ENCODE results near the gene BAHD1.
A peak's percentile ranks its signal among the peaks of the same experiment; 100 is the strongest.

The BAHD1 gene

GRCh38 chr15:40420071-40420713 is 20.6 kb upstream of the BAHD1 start:
- Histone ChIP-seq H3K9me2 (replicated peaks; ENCODE audit: insufficient read depth, low read length) (no peaks in the 10 kb centered on the region), H3K9me3 (replicated peaks; ENCODE audit: insufficient read depth, low read length) (no peaks in the 10 kb centered on the region), H3K4me2 (ENCODE audit: low read depth, low read length) (no peak overlapping the region), H3K4me3 (ENCODE audit: low read length) (no peak overlapping the region), H3K9ac (ENCODE audit: low read length) (no peak overlapping the region), H2AFZ (ENCODE audit: low read length) (no peak overlapping the region), H3K79me2 (ENCODE audit: low read length) (no peaks in the 10 kb centered on the region), H3F3A (ENCODE audit: insufficient read depth, low read length) (no peaks in the 10 kb centered on the region), H3K36me3 (replicated peaks; ENCODE audit: insufficient read depth, low read length) (no peaks in the 10 kb centered on the region), H4K20me1 (ENCODE audit: insufficient read depth, low read length) (no peaks in the 10 kb centered on the region), H3K4me1 (ENCODE audit: low read length) (no peaks in the 10 kb centered on the region), H3K27ac (ENCODE audit: low read length) (no peak overlapping the region), H3K27me3 (replicated peaks; ENCODE audit: insufficient read depth, low read length) (no peaks in the 10 kb centered on the region)
- no peak for DNase-seq
- TF ChIP-seq CTCF (IDR thresholded peaks at IDR 0.05; ENCODE audit: low read length) (no peak), EZH2phosphoT487 (IDR thresholded peaks at IDR 0.05; ENCODE audit: low read length) (no peak), EZH2 (optimal IDR thresholded peaks at IDR 0.05; ENCODE audit: low read depth, low read length) (no peak)

GRCh38 chr15:40420793-40421192 is 20.0 kb upstream of the BAHD1 start:
- Histone ChIP-seq H3K4me1 (ENCODE audit: low read length) (no peaks in the 10 kb centered on the region), H3K4me3 (ENCODE audit: low read length) (no peak overlapping the region), H3F3A (ENCODE audit: insufficient read depth, low read length) (no peaks in the 10 kb centered on the region), H3K36me3 (replicated peaks; ENCODE audit: insufficient read depth, low read length) (no peaks in the 10 kb centered on the region), H3K79me2 (ENCODE audit: low read length) (no peaks in the 10 kb centered on the region), H3K27ac (ENCODE audit: low read length) (no peak overlapping the region), H3K9me2 (replicated peaks; ENCODE audit: insufficient read depth, low read length) (no peaks in the 10 kb centered on the region), H3K27me3 (replicated peaks; ENCODE audit: insufficient read depth, low read length) (no peaks in the 10 kb centered on the region), H3K4me2 (ENCODE audit: low read depth, low read length) (no peak overlapping the region), H4K20me1 (ENCODE audit: insufficient read depth, low read length) (no peaks in the 10 kb centered on the region), H3K9ac (ENCODE audit: low read length) (no peak overlapping the region), H3K9me3 (replicated peaks; ENCODE audit: insufficient read depth, low read length) (no peaks in the 10 kb centered on the region), H2AFZ (ENCODE audit: low read length) (no peak overlapping the region)
- DNase-seq = no peak
- TF ChIP-seq EZH2 (optimal IDR thresholded peaks at IDR 0.05; ENCODE audit: low read depth, low read length) (no peak), CTCF (IDR thresholded peaks at IDR 0.05; ENCODE audit: low read length) (no peak), EZH2phosphoT487 (IDR thresholded peaks at IDR 0.05; ENCODE audit: low read length) (no peak)

- H3K9ac ChIP-seq (ENCODE audit: low read length) = no peak overlapping the region
- no peak overlapping the region for H3K4me3 ChIP-seq (ENCODE audit: low read length)
- no peaks in the 10 kb centered on the region for H3K79me2 ChIP-seq (ENCODE audit: low read length)
- H3K9me2 ChIP-seq (replicated peaks; ENCODE audit: insufficient read depth, low read length) = no peaks in the 10 kb centered on the region
- no peaks in the 10 kb centered on the region for H3K36me3 ChIP-seq (replicated peaks; ENCODE audit: insufficient read depth, low read length)
- TF ChIP-seq EZH2phosphoT487 (IDR thresholded peaks at IDR 0.05; ENCODE audit: low read length) = no peak
- TF ChIP-seq EZH2 (optimal IDR thresholded peaks at IDR 0.05; ENCODE audit: low read depth, low read length) = no peak
- peak; percentile 90 for TF ChIP-seq CTCF (IDR thresholded peaks at IDR 0.05; ENCODE audit: low read length)
- no peaks in the 10 kb centered on the region for H3K9me3 ChIP-seq (replicated peaks; ENCODE audit: insufficient read depth, low read length)
- peak; percentile 66 for DNase-seq
- no peaks in the 10 kb centered on the region for H4K20me1 ChIP-seq (ENCODE audit: insufficient read depth, low read length)
- no peaks in the 10 kb centered on the region for H3K4me1 ChIP-seq (ENCODE audit: low read length)
- no peaks in the 10 kb centered on the region for H3F3A ChIP-seq (ENCODE audit: insufficient read depth, low read length)
- H3K27me3 ChIP-seq (replicated peaks; ENCODE audit: insufficient read depth, low read length) = no peaks in the 10 kb centered on the region
- peak overlapping the region; percentile 41 for H3K4me2 ChIP-seq (ENCODE audit: low read depth, low read length)
- no peak overlapping the region for H3K27ac ChIP-seq (ENCODE audit: low read length)
- no peak overlapping the region for H2AFZ ChIP-seq (ENCODE audit: low read length)
These were observed 19.3 kb upstream of the BAHD1 start for GRCh38 chr15:40421246-40422157.
